Stimulated activated CD4-positive, alpha-beta T cell treated with anti-CD3 and anti-CD28 coated beads, TNF-alpha, amount 100 ng/mL, for 48 hours (primary cell): ENCODE results near the gene ARHGAP8.
"Not testable (repeated sequence)": the region's sequence is repeated elsewhere in the genome, so short reads cannot be mapped to it uniquely, and the experiment has no call there.

Experiments used
- DNase-seq, 3 donors: peaks; one replicate each; pipeline ENCODE4 v3.0.0-alpha.2; 2020; ENCODE audit warnings: low read depth in 3 of 3

ARHGAP8 gene

DNA sequence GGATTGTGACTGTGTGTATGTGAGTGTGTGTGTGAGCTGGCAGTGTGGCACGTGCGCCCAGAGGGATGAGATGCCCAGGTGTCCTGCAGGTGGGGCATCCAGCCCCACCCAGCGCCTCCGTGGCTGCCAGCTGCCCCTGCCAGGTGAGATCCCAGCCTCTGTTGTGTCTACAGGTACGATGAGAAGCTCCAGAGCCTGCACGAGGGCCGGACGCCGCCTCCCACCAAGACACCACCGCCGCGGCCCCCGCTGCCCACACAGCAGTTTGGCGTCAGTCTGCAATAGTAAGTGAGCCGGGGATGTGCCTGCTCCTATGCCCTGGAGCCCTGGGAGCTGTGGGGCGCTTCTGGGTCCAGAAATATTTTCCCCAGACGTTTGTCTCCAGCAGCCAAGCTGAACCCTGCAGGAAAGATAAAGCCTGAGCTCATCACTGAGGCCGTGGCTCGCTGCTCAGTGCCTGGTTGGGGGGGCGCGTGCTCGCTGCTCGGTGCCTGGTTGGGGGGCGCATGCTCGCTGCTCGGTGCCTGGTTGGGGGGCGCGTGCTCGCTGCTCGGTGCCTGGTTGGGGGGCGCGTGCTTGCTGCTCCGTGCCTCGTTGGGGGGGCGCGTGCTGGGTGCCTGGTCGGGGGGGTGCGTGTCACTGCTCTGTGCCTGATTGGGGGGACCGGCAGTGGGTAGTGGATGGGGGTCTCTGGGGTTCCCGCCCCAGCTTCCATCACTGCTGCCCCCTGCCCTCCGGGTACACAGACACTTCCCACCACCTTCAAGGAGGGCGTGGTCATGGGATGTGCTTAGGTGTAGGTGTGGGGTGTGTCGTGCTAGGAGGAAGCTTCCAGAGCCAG lies 73.2 kb downstream of the ARHGAP8 start:
- no peak for DNase-seq

DNA sequence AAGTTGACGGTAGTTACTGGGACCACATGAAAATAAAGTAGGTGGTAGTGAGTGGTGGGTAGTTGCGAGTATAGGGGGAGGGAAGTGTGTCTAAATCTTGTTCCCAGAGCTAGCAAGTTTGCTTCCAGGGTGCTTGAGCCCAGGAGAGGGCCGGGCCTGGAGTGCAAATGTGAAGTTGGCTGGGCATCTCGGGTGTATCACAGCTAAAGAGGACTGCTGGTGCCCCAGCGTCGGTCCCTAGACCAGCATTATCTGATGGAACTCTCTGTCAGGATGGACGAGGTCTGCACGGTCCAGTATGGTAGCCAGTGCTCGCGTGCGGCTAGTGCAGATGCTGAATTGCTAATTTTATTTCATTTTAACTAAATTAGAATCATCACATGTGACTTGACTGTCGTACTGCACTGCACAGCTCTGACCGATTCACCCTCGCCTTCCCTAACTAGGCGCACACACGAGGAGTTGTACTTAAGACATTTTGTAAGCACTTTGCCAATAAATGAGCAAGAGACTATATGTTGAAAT lies 75.4 kb downstream of the ARHGAP8 start:
- no peak for DNase-seq

DNA sequence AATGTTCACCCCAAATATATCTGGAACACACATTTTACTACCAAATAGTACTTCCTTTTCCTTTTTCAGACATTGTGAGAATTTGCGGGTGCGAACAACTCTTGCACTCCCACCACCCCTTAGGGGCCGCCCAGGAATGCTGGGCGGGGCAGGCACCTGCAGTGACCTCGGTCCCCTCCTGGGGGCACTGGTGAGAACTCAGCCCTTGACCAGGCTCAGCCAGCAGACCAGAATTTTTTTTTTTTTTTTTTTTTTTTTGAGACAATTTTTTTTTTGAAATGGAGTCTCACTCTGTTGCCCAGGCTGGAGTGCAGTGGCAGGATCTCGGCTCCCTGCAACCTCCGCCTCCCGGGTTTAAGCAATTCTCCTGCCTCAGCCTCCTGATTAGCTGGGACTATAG lies 75.8 kb downstream of the ARHGAP8 start:
- DNase-seq: peak in 2 of 3 donors; percentile 9 to 15

DNA sequence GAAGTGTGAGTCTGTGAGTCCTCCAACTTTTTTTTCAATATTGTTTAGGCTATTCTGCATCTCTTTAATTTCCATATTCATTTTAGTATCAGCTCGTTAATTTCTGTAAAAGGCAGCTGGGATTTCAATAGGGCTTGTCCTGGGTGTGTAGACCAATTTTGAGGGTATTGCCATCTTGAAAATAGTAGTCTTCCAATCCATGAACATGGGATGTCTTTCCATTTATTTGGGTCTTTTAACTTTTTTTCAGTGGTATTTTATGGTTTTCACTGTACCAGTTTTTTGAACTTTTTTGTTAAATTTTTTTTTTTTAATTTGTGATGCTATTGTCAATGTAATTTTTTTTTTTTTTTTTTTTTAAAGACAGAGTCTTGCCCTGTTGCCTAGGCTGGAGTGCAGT lies 79.5 kb downstream of the ARHGAP8 start:
- DNase-seq: no peak

DNA sequence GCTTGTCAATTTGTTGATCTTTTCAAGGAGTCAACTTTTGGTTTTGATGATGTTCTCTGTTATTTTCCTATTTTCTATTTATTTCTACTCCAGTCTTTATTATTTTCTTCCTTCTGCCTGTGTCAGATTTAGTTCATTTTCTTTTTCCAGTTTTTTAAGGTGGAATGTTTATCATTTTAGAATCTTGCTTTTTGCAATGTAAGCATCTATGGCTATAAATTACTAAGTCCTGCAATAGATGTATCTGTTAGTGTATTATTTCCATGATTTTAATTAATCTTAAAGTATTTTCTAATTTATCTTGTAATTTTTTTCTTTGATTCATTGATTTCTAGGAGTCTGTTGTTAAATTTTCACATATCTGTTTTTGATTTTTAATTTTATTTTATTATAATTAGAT lies 81.7 kb downstream of the ARHGAP8 start:
- DNase-seq: no peak

DNA sequence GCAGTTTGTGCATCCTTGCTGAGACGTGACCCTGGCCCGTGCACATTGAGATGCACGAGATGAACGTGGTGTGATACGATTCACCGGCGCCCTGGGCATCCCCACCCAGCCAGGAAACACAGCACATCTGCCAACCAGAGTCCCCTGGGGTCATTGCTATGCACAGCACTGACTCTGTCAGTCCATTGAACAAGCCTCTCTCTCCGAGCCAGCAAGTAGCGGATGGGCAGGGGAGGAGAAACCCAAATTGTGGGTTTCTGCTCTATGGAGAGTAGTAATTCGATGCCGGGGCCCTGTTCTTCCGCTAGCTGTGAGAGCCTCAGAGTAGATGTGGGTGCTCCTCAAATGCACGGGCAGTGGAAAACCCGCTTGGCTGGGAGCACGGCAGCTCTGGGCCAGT lies 85.1 kb downstream of the ARHGAP8 start:
- no peak for DNase-seq

DNA sequence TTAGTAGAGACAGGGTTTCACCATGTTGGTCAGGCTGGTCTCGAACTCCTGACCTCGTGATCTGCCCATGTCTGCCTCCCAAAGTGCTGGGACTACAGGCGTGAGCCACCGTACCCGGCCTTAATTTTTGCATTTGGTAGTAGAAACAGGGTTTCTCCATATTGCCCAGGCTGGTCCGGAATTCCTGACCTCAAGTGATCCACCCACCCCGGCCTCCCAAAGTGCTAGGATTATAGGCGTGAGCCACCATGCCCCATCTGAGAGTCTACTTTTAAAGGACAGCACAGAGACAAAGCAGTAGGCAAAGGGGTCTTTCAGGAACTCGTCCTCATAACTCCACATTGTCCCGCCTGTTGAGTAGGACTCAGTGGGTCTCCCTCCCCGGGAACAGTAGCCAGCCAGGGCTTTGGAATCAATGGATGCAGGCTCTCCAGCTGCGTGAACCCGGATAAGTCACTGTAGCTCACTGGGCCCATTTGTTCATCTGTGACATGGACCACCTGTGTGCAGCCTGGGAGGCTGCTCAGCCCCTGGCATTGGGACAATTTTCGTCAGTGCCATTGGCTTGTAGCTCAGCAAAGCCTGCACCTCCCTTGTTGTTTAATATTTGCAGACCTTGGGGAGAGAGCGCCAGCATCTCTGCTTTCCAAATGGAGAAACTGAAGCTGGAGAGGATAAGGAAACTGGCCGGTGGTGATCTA lies 86.1 kb downstream of the ARHGAP8 start:
- no peak for DNase-seq

DNA sequence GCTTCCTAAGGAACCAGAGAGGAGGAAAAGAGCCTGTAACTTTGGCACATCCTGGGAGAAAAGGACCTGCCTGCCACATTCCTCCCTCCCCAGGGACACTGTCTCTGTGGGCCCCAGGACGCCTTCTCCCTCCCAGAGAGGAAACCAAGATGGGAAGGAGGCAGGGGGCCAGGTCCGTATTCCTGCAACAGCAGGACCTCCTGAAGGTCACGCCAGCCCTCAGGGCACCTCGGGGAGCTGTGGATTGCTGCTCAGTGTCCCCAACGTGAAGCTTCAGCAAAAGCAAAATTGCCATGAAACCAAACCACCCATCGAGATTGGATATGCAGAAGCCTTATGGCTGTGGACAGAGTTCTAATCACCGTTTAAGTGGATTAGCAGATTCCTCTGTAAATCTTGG lies 86.7 kb downstream of the ARHGAP8 start:
- DNase-seq: no peak

DNA sequence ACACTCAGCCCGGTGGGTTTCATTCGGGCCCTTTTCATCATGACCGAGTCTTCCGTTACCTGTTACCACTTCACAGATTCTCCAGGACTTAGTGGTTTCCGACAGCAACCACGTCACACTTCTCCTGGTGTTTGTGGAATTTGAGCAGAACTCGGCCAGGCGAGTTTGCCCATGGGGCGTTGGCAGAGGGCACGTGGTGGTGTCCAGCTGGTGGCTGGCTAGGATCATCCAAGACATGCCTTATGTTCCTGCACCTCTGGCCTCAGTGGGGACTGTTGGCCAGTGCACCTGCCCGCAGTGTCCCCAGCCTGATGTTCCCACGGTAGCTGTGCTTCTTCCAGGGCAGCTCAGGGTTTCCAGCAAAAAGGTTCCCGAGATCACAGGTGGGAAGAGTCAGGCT lies 87.3 kb downstream of the ARHGAP8 start:
- no peak for DNase-seq

DNA sequence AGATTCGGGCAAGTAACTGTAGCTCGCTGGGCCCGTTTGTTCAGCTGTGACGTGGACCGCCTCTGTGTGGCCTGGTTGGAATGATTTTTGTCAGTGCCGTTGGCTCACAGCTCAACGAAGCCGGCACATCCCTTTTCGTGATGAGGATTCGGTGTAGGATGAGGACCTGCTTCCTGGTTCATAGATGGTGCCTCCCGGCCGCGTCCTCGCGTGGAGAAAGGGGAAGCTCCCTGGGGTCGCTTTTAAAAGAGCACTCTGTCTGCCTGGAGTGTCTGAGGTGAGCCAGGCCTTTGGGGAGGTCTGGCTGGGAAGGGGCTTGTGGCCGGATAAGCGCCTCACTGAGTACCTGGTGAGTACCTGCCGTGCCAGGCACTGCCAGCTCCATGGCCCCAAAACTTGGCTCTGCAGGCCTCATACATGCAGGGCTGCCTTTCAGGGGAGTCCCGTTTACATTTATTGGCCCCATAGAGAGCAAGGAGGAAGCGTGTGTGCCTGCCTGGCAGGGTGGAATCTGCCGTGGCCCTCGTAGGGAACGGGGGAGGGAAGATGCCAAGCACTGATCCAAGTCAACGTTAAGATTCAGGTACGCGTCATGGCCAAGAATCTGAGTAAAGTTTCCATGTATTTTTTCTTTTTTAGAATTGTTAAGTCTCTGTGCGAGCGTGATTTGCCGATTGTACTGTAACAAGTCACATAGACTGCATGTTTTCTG lies 88.4 kb downstream of the ARHGAP8 start:
- DNase-seq: no peak

DNA sequence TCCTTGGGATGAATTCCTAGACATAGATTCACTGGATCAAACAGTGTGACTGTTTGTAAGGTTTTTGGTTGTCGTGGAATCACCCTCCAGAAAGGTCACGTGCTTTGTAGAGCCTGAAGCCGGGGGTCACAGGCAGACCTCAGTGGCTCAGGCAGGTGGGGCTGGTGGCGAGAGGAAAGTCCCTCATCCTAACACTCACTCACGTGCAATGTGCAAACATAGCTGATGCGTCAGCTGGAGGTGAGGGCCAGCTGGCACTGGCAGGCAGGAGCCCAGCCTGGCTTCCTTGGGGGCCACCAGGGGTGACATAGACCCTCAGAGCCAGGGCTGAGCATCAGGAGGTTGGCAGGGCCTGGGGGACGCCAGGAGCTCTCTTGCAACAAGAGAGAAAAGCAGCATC lies 90.0 kb downstream of the ARHGAP8 start:
- DNase-seq: no peak

DNA sequence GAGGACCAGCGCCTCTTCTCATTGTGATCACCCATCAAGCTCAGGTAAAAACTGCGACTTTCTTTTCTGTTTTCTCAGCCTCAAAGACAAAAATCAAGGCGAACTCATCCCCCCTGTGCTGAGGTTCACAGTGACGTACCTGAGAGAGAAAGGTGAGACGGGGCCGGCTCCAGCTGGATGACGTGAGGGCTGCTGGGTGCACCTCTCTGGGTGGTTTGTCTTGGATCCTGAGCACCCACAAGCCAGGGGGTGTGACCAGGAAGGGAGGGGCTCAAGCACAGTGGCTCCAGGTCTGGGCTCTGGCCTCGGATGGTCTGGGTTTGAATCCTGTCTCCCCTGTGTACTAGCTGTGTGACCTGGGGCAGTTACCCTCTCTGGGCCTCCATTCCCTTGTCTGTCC lies 92.8 kb downstream of the ARHGAP8 start:
- DNase-seq: no peak

DNA sequence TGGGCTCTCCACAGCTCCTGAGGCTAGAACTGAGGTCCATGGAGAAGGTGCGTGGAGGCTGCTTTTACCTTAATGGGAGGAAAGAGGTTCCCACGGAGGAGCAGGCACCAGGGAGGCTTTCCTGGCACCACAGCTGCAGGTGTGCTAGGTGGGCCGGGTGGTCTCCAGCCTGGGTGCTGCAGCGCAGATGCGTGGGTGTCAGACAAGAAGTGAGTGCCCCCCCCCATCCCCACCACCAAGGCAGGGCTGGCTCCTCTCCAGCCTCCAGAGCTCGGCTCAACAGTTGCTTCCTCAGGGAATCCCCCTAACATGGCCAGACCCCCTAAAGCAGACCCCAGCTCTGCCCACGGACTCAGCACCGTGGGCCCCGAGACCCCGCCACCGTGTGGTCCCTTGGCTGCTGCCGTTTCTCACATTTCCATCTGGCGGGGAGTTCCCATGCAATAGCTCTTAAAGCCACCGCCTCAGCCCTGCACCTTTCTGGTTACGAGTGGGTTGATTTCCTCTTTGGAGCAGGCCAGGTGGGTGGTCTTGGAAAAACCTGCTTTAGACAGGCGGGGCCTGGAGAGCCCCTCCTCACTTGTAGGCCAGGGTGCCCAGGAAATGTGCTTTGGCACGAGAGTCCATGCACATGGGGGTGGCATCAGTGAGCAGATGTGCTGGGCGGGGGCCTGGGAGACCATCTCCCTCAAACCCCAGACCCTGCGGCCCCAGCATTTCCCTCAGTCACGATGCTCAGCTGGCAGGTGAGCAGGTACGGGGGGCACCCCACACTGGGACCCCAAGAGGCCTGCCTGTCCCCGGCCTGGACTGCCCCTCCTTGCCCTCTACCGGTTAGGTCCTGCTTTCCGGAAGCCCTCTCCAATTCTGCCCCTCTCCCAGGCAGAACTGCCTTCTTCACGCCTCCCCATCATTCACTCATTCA lies 93.7 kb downstream of the ARHGAP8 start:
- no peak for DNase-seq

DNA sequence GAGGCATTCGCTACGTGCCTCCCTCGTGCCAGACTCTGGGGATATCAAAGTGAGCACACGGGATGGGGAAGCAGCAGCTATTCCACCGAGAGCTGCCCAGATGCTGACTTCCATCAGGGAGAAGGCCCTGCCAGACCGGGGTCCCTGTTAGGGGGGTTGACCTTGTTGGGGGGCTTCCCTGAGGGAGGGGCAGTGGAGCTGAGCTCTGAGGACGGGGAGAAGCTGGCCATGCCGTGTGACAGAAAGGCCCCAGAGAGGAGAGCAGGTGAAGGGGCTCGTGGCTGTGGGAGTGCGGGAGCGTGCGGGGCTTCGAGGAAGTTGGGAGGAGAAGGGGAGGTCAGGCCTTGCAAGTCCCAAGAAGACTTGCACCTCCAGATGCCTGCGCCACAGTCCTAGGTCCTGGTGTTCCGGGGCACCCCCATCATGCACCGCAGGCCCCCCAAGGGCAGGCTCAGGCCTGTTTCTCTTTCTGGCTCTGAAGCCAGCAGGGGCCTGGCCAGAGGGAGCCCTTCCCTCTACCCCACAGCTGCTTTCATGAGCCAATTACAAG lies 94.4 kb downstream of the ARHGAP8 start:
- no peak for DNase-seq

DNA sequence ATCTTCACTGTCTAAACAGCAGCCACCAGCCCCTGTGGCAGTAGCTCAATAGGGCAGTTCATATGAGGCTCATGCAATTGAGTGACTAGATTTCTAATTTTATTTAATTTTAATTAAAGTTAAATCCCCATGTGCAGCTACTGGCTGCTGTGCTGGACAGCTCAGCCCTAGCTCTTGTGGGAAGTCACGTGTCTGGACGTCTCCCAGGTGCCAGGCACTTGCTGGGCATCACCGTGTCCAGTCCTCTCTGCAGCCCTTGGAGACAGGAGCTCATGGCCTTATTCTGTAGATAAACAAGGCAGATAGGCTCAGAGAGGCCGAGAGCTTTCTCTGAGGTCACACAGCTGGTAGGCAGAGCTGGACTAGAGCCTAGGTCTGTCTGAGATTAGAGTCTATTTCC lies 95.0 kb downstream of the ARHGAP8 start:
- DNase-seq: no peak

DNA sequence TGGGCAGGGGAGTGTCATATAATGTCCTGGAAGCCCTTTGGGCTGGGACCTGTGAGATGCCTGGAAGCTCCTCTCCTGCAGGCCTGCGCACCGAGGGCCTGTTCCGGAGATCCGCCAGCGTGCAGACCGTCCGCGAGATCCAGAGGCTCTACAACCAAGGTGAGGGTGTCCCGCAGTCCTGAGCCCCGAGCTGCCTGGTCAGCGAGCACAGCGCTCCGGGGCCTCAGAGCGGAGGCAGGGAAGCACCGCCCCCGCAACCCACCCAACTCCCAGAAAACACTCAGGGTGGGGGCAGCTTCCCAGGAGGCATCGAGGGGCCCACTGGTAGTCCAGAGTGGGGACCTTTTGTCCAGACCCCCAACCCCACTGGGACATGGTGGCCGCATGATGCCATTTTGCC lies 95.5 kb downstream of the ARHGAP8 start:
- DNase-seq: no peak

DNA sequence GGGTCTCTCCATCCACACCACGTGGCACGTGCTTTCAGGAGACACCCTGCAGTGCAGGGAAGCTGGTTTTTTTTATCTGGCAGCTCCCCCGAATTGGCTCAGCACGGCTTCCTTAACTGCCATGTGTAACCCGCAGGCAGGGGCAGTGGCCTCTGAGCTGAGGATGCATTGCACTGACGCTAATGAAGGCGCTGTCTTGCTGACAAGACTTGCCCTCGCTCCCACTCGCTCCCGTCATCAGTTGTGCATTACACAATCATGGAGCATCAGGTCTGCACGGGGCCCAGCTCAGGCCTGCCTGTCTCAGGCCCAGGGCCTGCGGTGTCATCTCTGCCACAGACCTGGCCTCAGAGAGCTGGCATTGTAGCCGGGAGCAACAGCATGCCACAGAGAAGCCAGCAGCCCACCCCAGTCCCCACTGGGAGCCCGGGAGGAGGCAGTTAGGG lies 95.9 kb downstream of the ARHGAP8 start:
- DNase-seq: no peak

DNA sequence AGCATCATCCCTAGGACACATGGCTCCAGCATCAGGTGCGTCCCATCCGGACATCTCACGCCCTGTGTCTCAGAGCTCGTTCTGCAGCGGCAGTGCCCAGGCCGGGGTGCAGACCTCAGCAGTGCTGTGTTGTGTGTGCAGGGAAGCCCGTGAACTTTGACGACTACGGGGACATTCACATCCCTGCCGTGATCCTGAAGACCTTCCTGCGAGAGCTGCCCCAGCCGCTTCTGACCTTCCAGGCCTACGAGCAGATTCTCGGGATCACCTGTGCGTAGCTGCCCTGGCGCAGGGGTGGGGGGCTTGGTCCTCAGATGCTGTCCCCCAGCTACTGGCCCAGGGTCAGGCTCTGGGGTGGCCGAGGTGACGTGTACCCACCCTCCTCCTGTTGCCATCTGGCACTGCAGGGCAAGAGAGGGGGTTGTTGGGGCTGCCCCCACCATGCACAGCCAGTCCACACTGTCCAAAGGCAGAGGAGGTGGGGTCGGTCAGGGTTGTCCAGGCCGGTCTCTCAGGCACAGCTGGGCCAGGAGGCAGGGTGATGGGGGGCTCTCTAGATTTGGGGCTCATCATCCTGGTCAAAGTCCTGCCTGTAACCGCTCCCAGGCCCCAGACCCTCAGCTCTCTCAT lies 96.5 kb downstream of the ARHGAP8 start:
- DNase-seq: no peak

DNA sequence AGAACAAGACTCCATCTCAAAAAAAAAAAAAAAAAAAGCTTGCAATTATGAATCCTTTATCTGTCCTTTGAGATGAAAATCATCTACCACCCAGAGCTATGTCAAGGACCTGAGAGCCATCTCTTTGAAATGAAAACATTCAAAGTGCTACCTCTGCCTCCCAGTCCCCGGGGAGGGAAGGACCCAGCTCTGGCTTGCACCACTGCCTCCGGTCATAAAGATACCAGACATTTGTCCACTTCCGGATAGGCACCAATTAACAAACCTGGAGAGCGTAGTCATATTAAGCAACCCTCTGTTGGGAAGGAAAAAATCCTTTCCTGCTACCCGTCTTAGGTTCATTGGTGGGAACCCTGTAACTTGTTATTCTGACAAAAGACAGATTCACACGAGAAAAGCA lies 98.6 kb downstream of the ARHGAP8 start:
- no peak for DNase-seq

DNA sequence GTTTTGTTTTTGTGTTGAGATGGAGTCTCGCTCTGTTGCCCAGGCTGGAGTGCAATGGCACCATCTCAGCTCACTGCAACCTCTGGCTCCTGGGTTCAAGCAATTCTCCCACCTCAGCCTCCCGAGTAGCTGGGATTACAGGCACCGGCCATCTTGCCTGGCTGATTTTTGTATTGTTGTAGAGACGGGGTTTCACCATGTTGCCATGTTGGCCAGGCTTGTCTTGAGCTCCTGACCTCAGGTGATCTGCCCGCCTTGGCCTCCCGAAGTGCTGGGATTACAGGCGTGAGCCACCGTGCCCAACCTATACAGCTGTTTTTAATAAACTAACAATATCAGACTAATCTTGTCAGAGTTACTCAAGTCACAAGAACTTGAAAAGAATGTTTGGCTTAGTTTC lies 102.3 kb downstream of the ARHGAP8 start:
- not testable (repeated sequence) for DNase-seq

DNA sequence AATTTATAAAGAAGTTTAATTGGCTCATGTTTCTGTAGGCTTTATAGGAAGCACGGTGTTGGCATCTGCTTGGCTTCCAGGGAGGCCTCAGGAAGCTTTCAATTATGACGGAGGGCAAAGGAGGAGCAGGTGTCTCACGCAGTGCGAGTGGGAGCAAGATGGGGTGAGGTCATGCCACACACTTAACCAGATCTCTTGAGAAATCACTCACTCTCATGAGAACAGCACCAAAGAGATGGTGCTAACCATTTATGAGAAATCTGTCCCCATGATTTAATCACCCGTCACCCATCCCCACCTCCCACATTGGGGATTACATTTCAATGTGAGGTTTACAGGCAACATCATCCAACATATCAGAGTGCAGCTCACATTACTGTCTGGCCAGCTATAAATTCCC lies 103.5 kb downstream of the ARHGAP8 start:
- DNase-seq: peak in 1 of 3 donors; percentile 8
